DOHH2 (cell line): ENCODE data around the gene XIRP2.

Experiments
- EZH2phosphoT487 ChIP-seq: fragments of 200-600 bp; sonication (generic); IDR thresholded peaks from 2 replicates; pipeline ENCODE4 v1.6.1; 2017; ENCODE audit warnings: borderline replicate concordance, mild to moderate bottlenecking, antibody characterized with exemption, low read length, moderate library complexity, mixed read lengths
- TF ChIP-seq, protein P1 (sequence below): fragments of 200-600 bp; sonication (generic); IDR thresholded peaks from one replicate; pipeline ENCODE4 v1.5.1; 2014; ENCODE audit warnings: antibody characterized with exemption, mild to moderate bottlenecking, low read depth, low read length; ENCODE audit not compliant: poor library complexity, severe bottlenecking

DNA sequence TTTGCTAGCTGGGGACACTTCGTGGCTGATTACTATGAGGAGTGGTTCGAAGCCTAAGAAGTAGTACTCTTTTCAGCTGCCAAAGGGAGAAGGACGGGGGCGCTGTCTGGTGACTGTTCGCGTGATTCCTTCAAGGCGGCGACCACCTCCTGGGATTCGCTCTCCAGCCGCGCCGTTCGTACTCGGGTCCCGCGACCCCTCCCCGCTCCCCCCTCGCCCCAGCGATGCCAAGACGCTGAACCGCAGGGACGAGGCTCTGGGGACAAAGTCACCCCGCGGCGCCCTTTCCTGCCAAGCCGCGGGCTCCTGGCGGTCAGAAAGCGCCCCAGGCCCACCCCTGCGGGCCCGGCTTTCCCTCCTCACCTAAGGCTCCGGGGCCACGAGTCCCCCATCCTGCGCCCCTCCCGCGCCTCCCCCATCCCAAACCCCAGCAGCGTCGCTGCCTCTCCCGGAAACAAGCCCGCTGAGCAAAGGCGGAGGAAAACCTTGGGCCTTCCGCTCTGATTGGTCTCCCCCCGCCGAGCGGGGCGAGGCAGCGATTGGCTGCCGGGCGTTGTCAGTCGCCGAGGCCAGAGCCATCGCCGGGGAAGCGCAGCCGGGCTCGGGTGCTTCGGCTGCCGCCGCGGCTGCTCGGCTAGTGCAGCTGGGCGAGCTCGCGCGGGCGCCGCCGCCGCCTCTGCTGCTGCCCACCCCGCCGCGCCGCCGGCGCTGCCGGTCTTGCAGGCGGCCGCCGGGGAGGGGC is 404.3 kb downstream of the XIRP2 start, which contains the start of gene B3GALT1:
- TF ChIP-seq, protein P1, sequence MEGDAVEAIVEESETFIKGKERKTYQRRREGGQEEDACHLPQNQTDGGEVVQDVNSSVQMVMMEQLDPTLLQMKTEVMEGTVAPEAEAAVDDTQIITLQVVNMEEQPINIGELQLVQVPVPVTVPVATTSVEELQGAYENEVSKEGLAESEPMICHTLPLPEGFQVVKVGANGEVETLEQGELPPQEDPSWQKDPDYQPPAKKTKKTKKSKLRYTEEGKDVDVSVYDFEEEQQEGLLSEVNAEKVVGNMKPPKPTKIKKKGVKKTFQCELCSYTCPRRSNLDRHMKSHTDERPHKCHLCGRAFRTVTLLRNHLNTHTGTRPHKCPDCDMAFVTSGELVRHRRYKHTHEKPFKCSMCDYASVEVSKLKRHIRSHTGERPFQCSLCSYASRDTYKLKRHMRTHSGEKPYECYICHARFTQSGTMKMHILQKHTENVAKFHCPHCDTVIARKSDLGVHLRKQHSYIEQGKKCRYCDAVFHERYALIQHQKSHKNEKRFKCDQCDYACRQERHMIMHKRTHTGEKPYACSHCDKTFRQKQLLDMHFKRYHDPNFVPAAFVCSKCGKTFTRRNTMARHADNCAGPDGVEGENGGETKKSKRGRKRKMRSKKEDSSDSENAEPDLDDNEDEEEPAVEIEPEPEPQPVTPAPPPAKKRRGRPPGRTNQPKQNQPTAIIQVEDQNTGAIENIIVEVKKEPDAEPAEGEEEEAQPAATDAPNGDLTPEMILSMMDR, result peak; percentile 30
- no peak for TF ChIP-seq EZH2phosphoT487
